Ovary (tissue), 3 donors: ENCODE data around the gene PAGE2B.

ENCODE experiments used
- EP300 ChIP-seq: sonication (generic); formaldehyde crosslinking; IDR thresholded peaks from one replicate; pipeline ENCODE4 v1.6.1; 2017; ENCODE audit warnings: antibody characterized with exemption
- POLR2A ChIP-seq: fragments of 450-650 bp; IDR thresholded peaks from one replicate; pipeline ENCODE4 v1.6.1; 2017; ENCODE audit warnings: antibody characterized with exemption, mild to moderate bottlenecking, moderate library complexity
- TF ChIP-seq, protein P1 (sequence below), 3 donors: fragments of 450-650 bp in 2 of 3; fragments of 200-600 bp in 1 of 3; IDR thresholded peaks; one replicate each; pipeline versions ENCODE4 v1.5.1 to v1.8.0; 2016 to 2022; ENCODE audit warnings: antibody characterized with exemption in 3 of 3, mild to moderate bottlenecking in 1 of 3
- donor health status: DM: no; HTN: no; CAD: no.

DNA sequence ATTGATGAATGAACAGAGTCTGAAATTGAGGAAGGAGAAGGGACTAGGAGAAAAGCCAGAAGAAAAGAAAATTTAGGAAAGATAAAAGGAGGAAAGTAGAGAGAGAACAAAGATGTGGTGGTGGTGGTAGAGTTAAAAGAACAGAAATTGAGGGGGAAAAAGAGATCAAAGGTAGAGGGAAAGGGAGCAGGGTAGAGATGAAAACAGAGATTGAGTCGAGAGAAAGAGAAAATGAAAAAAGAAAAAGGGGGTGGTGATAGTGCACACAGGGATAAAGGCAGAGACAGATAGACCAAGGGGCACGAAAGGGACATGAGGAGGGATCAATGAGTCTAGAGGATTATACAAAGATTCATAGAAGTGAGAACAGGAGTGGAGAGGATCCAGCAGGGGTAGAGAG lies 48.0 kb upstream of the PAGE2B start:
- no peak for TF ChIP-seq POLR2A
- TF ChIP-seq, protein P1, sequence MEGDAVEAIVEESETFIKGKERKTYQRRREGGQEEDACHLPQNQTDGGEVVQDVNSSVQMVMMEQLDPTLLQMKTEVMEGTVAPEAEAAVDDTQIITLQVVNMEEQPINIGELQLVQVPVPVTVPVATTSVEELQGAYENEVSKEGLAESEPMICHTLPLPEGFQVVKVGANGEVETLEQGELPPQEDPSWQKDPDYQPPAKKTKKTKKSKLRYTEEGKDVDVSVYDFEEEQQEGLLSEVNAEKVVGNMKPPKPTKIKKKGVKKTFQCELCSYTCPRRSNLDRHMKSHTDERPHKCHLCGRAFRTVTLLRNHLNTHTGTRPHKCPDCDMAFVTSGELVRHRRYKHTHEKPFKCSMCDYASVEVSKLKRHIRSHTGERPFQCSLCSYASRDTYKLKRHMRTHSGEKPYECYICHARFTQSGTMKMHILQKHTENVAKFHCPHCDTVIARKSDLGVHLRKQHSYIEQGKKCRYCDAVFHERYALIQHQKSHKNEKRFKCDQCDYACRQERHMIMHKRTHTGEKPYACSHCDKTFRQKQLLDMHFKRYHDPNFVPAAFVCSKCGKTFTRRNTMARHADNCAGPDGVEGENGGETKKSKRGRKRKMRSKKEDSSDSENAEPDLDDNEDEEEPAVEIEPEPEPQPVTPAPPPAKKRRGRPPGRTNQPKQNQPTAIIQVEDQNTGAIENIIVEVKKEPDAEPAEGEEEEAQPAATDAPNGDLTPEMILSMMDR (IDR thresholded peaks at IDR 0.05) = no peak
- no peak for TF ChIP-seq EP300
